HG02884 (cell line): Measurements from ENCODE around the gene GPR108.
"Not testable (repeated sequence)": the region's sequence is repeated elsewhere in the genome, so short reads cannot be mapped to it uniquely, and the experiment has no call there.

Source experiments
- ATAC-seq: cut with Tn5 transposase; IDR thresholded peaks from one replicate; pipeline ENCODE4 v1.9.1; 2021; ENCODE audit warnings: mild to moderate bottlenecking, moderate library complexity; ENCODE audit not compliant: unreplicated experiment

Gene GPR108

GRCh38 chr19:6721138-6721474 is 16.3 kb downstream of the GPR108 start:
- no peak for ATAC-seq

DNA sequence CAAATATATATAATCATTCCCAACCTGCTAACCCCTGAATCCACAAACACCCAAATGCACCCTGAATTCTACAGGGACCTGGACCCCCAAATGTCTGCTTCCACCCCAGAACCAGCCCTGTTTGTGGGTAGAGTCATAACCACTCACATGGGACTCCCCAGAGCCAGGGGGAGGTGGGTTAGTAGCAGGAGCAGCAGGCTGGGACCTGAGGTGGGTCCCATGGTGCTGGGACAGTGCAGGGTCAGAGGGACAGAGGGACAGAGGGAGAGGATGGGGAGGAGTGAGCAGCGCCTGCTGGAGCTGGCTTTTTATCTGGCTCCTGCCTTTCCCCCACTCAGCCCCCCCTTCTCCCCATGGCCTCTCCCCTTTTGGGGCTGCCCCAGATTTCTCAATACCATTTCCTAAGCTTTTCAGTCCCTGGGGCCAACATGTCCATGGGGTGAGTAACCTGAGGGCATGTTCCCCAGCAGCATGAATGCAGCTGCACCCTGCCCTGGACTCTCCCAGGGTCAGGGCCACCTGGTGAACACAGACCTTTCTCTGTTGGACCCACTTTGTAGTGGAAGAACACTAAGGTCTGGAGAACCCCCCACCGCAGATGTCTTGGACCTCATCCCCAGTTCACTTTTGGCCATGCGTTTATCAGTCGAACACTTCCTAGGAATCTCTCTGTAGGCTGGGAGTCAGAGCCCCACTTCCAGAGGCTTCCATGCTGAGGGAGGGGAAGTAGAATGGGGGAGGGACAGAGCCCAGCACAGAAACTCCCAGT is 16.8 kb downstream of the GPR108 start, which contains the start of gene C3:
C3 (minus strand) TSS at position 282 of the 769 bp plus-strand sequence; CDS start at position 221, 61 bp downstream.
- no peak for ATAC-seq

DNA sequence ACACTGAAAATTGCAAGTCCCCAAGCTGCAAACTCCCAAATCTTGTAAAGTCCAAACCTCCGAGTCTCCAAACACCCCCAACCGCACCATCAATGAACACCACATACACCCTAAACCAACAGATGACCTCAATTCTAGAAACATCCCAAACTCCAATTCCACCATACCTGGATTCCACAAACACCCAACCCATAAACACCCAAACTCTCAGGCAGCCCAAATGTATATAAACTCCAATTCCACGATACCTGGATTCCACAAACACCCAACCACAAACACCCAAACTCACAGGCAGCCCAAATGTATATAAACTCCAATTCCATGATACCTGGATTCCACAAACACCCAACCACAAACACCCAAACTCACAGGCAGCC is 17.4 kb downstream of the GPR108 start:
- no peak for ATAC-seq

DNA sequence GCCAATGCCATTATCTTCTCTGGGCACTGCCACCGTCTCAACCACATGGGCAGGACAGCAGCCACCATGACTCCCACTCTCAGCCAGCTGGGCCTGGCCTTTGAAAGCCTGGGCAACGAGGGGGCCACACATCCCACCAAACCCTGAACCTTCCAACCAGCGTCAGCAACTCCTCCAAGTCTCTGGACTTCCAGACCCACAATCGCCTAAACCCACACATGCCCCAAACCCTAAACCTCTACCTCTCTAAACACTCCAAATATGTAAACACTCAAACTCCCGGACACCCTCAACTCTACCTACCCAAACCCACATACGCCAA is 17.9 kb downstream of the GPR108 start:
- no peak for ATAC-seq

GRCh38 chr19:6718741-6719539 is 18.4 kb downstream of the GPR108 start:
- no peak for ATAC-seq

DNA sequence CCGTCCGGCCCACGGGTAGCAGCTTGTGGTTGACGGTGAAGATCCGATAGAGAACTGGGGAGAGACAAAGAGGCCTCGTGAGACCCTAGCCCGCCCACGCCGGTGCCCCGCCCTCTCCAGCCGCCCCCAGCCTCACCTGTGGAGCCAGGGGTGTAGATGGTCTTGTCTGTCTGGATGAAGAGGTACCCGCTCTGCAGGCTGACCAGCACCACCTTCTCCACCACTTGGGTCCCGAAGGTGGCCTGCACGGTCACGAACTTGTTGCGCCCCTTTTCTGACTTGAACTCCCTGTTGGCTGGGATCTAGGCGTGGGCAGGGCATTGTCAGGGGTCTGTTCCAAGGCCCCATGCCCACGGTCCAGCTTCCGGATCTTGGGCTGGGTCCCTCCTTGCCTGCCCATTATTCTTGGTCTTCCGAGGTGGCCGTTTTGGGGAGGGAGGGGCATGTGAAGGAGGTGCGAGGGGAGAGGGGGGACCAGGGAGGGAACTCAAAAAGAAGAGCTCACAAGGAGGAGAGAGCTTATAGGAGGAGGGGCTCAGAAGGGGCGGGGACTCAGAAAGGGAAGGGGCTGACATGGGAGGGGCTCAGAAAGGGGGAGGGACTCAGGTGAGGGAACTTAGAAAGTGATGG is 19.2 kb downstream of the GPR108 start:
- no peak for ATAC-seq

DNA sequence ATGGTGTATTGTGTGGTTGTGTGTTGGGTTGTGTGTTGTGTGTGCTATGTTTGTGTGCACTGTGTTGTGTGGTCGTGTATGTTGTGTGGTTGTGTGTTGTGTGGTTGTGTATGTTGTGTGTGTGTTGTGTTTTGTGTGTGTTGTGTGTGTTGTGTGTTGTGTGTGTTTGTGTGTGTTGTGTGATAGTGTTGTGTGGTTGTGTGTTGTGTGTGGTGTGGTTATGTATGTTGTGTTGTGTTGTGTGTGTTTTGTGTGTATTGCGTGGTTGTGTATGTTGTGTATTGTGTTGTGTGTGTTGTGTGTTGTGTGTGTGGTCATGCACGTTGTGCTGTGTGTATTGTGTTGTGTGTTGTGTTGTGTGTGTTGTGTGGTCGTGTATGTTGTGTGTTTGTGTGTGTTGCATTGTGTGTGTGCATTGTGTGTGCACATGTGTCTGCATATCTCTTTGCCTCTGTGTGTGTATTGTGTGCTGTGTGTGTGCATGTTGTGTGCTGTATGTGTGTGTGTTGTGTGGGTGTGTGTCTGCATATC is 19.9 kb downstream of the GPR108 start:
- ATAC-seq, result no peak

DNA sequence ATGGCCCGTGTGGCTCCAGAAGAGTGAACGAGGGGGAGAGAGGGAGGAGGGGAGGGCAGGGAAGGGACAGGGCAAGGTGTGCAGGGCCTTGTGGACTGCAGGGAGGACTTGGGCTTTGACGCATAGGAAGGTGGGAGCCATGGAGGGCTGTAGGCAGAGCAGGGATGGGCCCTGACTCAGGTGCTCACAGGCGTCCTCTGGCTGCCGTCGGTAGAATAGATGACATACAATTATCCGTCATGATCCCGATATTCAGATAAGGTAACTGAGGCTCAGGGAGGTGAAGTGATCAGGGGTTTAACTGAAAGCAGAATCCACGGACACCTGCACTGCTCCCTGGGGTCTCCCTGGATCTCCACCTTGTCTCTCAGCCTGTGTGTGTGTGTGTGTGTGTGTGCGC is 20.3 kb downstream of the GPR108 start:
- ATAC-seq, result no peak

GRCh38 chr19:6716610-6716970 is 20.8 kb downstream of the GPR108 start:
- no peak for ATAC-seq

DNA sequence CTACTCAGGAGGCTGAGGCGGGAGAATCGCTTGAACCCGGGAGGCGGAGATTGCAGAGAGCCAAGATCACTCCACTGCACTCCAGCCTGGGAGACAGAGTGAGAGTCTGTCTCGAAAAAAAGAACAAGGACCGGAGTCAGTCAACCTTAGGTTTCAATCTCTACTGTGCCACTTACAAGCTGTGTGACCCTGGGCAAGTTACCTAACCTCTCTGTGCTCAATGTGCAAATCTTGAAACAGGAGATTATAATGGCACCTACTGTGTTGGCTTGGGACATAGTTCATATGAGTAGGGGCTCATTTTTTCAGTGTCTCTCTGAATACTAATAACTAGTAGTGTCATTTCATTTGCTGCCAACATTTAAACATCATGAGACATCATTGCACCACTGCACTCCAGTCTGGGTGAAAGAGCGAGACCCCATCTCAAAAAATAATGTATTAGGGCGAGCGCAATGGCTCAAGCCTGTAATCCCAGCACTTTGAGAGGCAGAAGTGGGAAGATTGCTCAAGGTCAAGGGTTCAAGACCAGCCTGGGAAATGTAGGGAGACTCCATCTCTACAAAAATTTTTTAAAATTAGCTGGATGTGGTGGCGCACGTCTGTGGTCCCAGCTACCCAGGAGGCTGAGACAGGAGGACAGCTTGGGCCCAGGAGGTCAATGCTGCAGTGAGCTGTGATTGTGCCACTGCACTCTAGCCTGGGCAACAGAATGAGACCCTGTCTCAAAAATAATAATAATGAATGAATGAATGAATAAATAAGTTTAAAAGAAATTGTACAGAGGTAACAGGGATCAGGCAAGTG is 22.4 kb downstream of the GPR108 start:
- no peak for ATAC-seq

DNA sequence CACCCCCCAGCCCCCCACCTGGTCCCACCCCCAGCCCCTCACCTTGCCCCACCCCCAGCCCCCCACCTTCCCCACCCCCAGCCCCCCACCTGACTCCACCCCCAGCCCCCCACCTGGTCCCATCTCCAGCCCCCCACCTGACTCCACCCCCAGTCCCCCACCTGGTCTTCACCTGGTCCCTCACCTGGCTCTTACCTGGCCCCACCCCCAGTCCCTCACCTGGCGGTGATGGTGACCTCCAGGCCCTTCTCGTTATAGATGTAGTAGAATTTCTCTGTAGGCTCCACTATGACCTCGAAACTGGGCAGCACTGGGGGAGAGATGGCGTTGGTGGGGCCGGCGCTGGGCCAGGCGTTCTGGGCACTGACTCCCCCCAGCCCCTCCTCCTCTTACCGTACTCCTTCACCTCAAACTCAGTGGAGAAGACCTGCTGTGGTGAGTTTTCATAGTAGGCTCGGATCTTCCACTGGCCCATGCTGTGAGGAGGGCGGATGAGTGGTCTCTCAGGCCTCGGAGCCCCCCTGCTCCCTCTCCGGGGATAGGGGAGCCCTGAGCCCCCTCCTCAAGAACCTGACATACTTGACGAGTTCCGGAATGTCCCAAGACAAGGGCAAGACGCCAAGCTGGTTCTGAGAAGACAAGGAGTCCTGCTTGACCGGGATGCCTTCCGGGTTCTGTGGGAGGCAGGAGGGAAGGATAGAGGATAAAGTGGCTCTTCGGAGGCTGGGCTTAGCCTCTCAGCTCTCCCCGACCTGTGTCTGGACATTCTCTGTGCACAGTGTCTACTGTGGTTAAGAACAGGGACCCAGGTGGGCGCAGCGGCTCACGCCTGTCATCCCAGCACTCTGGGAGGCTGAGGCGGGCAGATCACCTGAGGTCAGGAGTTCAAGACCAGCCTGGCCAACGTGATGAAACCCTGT is 23.3 kb downstream of the GPR108 start:
- ATAC-seq, result no peak

GRCh38 chr19:6712692-6713670 is 24.4 kb downstream of the GPR108 start:
- ATAC-seq, result no peak

GRCh38 chr19:6712231-6712630 is 25.1 kb downstream of the GPR108 start:
- ATAC-seq, result no peak

GRCh38 chr19:6711605-6712004 is 25.8 kb downstream of the GPR108 start:
- no peak for ATAC-seq

DNA sequence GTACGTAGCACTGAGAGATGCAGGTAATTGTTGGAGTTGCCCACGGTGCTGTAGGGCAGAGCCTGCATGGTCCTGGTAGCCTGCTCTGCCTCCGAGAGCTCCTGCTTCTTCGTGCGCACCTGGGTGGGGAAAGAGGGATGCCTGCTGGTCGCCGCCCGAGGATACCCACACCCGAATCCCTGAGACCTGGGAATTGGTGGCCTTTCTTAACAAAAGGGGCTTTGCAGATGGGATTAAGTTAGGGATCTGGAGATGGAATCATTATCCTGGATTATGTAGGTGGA is 26.4 kb downstream of the GPR108 start:
- ATAC-seq, result no peak

DNA sequence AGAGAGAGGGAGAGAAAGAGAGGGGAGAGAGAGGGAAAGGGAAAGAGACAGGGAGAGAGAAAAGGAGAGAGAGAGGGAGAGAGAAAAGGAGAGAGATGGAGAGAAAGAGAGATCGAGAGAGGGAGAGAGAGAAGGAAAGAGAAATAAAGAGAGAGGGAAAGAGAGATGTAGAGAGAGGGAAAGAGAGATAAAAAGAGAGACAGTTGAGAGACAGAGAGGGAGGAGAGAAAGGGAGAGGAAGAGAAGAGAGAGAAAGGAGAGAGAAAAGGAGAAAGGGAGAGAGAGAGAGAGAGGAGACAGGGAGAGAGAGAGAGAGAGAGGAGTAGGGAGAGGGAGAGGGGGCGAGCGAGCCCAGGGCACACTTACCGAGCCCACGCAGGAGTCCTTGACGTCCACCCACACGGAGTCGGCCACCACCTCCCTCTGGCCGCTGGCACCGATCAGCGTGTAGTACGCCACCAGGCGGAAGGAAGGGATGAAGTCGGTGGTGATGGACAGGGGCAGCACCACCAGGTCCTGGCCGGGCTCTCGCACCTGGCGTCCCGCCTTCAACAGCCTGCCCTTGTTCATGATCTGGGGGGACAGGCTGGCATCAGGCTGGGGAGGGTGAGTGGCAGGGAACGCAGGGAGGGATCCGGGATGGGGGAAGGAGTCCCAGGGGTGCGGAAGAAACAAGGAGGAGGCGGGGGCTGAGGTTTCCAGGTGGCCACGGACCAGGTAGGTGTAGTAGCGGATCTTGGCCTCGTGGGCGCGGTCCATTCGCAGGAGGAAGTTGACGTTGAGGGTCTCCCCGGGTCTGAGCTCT is 26.9 kb downstream of the GPR108 start:
- no peak for ATAC-seq

- ATAC-seq, result no peak
Observed at GRCh38 chr19:6709549-6709948, 27.8 kb downstream of the GPR108 start.

DNA sequence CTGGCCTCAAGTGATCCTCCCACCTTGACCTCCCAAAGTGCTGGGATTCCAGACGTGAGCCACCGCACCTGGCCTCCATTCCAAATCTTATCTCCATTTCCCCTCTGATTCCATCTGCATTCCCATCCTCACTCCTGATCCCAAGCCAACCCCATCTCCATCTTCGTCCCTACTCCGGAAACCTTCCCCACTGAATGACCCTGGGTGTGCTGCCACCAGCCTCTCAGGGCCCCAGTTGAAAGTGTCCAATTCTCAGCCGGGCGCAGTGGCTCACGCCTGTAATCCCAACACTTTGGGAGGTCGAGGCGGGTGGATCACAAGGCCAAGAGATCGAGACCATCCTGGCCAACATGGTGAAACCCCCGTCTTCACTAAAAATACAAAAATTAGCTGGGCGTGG is 28.5 kb downstream of the GPR108 start:
- ATAC-seq, result not testable (repeated sequence)
